ENCODE results near the gene ATOH1.

ATOH1 gene

GRCh38 chr4:93835929-93836328 is 7.4 kb downstream of the ATOH1 start:
- DNase-seq: no peak

- DNase-seq: no peak
These were observed 11.2 kb downstream of the ATOH1 start for GRCh38 chr4:93839704-93840103.

DNA sequence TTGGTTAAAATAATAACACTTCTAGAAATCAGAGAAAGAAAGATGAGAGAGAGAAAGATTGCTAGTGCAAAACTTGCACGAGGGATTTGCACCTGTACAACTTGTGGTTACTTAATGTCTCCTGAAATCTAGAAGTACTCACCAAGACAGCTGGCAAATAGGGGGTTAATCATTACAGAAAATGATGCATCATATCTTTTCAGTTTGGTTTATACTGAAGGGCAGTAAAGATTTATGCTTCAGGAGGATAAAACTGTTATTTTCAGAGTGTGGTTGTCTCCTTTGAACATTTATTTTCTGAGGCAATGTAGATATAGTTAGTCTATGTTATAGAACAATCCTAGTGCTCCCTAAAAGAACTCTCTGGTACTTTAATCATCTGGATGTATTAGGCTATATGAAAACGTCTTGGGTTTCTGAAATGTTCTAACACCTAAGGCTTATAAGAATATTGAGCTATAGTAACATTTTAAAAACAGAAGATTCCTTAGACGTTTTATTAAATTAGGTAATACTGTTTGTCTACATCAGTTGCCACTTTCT is 13.3 kb downstream of the ATOH1 start:
- DNase-seq: no peak

GRCh38 chr4:93842601-93843252 is 14.2 kb downstream of the ATOH1 start:
- no peak for DNase-seq

- no peak for DNase-seq
These were observed 15.2 kb downstream of the ATOH1 start for GRCh38 chr4:93843772-93844171.

DNA sequence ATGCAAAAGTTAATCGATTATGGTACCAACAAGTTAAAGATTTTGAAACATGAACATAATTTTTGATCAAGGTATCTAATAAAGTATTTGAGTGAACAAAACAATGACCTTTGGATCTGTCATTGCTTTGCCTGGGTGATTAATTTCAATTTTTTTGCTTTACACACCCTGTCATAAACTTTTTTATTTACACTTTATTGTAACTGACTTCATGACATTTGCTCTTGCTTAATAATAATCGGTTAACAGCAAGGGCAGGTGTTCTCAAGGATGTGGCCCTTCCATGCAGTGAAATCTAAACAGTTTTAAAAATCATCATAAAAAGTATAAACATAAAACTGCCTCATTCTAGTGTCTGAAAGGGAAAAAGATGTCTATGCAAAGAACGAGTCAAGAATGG is 24.1 kb downstream of the ATOH1 start:
- no peak for DNase-seq

DNA sequence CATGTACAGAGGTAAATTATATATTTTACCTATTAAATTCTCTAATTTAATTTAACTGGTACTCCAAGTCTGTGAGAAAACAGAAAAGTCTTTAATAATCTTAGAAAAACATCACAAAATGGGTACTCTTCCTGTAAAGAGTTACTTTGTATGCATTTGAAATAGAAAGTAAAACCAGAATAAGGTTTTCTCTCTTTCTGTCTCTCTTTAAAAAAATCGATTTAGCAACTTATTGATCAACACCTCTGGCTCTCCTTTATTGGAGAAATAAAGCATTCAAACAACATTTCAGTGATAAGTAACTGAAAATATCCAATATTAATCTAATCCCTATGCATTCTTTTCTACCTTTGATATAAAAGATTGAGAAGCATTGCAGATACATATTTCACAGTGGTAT is 27.4 kb downstream of the ATOH1 start:
- no peak for DNase-seq

DNA sequence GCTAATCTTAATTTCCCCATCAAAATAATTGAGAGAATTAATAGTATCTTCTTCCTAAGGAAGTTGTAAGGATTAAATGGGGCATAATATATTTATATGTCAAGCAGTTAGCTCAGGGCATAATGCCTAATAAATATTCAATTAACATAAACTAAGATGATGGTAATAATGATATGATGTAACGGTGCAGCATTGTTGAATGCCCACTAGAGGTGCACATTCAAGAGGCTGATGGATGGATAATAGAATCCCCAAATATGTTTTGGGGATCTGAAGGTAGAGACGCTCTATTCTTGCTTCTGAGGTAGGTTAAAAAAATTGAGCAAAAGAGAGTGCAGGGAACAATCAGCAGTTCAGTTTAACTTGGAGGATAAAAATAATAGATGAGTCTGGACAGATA is 37.1 kb downstream of the ATOH1 start:
- DNase-seq: no peak

DNA sequence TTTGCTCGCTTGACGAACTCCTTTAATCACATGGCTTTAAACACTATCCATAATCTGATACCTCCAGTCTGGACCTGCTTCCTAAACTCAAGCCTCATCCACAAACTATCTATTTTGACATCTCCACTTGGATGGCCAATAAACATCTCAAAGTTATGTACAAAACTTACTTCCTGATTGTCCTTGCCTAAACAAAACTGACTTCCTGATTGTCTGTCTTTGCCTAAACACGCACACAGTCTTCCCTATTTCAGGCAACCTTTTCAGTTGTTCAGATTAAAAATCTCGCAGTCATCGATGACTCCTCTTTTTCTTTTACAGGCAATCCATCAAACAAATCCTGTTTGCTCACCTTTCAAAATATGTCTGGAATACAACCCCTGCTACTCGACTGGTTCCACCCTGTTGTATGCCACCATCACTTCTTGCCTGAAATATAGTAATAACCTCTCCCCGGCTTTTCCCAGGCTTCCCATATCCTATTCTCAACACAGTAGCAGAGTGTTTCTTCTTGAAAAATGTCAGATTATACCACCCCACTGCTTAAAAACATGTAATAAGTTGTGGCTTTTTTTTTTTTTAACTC is 39.0 kb downstream of the ATOH1 start:
- no peak for DNase-seq

DNA sequence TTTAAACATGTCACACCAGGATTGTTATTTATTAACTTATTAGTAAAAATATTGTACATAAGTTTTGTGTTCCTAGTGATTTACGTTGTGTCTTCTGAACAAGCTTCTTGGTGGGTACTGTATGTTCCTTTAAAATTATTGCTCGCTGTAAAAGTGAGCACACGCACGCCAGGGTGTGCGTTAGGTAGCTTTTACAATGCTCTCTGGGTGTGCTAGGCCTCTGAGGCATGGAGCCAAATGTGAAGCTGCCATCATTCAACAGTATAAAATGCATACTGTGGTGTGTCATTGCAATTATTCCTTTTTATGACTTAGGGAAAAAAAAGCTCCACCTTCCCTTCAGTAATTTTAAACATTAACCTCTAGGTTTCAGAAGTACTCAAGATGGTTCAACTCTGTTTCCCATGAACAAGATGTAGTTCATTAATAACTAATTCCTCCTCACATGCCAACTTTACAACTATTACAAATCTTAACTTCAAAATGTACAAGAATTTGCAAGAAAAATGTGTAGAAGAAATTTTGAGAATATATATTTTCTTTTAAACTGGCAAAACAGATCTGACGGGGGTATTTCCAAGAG is 42.4 kb downstream of the ATOH1 start:
- no peak for DNase-seq

- DNase-seq: no peak
These were observed 48.2 kb downstream of the ATOH1 start for GRCh38 chr4:93876754-93877153.

GRCh38 chr4:93878566-93878965 is 50.0 kb downstream of the ATOH1 start:
- DNase-seq: no peak

GRCh38 chr4:93879919-93880318 is 51.4 kb downstream of the ATOH1 start:
- DNase-seq: no peak
